GM12875 (cell line): Measurements from ENCODE around the gene SLC12A7.

Experiments used
- H3K4me3 ChIP-seq: one replicate; pipeline ENCODE4 v1.5.1; 2011; ENCODE audit warnings: low read depth, low read length, control low read depth
- CTCF ChIP-seq: IDR thresholded peaks from 2 replicates; pipeline ENCODE4 v1.5.1; 2011; ENCODE audit warnings: low read depth, mild to moderate bottlenecking, control low read depth, inconsistent platforms, low read length, moderate library complexity, borderline replicate concordance; ENCODE audit not compliant: insufficient read depth

SLC12A7 gene

DNA sequence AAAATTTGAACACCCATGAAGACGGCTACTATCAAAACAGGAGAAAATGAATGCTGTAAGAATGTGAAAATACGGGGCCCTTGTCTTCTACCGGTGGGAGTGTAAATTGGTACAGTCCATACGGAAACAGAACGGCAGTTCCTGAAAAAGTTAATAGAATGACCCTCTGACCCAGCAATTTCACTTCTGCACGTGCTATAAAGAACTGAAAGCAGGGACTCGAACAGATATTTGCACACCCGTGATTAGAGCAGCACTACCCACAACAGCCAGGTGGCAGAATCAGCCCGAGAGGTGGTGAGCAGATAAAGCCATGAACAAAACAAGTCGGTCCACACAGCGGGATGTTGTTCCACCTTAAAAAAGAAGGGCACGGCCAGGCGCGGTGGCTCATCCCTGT lies 22.6 kb upstream of the SLC12A7 start:
- TF ChIP-seq CTCF = peak; percentile 43; the same call in 1 of the 2 replicates
- no peak overlapping the region for H3K4me3 ChIP-seq

GRCh38 chr5:1133510-1134201 lies 21.8 kb upstream of the SLC12A7 start:
- TF ChIP-seq CTCF = no peak
- no peak overlapping the region for H3K4me3 ChIP-seq

DNA sequence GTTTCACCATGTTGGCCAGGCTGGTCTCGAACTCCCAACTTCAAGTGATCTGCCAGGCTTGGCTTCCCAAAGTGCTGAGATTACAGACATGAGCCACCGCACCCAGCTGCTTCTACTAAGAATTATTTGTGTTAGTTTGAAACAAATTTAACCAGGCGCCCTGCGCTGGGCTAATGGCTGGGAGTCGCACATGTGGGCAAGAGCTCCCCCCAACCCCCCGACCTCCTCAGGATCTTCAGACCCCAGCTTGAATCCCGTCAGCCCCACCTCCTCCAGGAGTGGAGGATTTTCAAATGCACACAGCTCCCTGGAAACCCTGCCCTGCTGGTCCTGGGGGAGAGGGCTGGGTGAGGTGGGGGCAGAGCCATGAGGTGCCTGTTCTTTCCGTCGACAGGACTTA lies 21.2 kb upstream of the SLC12A7 start:
- TF ChIP-seq CTCF = no peak

GRCh38 chr5:1132570-1132969 lies 20.7 kb upstream of the SLC12A7 start:
- no peak for TF ChIP-seq CTCF
- H3K4me3 ChIP-seq = no peak overlapping the region

More for the DNA sequence above, 21.2 kb upstream of the SLC12A7 start:
- no peak overlapping the region for H3K4me3 ChIP-seq

DNA sequence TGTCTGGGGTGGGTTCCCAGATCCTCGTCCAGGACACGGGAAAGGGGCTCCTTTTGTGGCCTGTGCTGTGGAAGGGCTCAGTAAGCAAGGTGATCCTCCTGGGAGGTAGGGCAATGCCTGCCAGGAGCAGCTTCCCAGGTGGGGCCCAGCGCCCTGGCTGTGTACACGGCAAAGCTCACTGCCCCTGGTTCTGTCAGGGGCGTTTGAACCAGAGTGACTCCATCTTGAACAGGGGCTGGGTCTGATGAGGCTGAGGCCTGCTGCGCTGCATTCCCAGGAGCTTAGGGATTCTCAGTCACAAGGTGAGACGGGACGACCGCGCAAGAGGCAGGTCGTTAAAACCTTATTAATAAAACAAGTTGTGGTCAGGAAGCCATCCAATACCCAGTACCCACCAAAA lies 19.9 kb upstream of the SLC12A7 start:
- no peak for TF ChIP-seq CTCF
- H3K4me3 ChIP-seq = no peak overlapping the region

- no peak overlapping the region for H3K4me3 ChIP-seq
- no peak for TF ChIP-seq CTCF
Measured at GRCh38 chr5:1131191-1131621, 19.3 kb upstream of the SLC12A7 start.

DNA sequence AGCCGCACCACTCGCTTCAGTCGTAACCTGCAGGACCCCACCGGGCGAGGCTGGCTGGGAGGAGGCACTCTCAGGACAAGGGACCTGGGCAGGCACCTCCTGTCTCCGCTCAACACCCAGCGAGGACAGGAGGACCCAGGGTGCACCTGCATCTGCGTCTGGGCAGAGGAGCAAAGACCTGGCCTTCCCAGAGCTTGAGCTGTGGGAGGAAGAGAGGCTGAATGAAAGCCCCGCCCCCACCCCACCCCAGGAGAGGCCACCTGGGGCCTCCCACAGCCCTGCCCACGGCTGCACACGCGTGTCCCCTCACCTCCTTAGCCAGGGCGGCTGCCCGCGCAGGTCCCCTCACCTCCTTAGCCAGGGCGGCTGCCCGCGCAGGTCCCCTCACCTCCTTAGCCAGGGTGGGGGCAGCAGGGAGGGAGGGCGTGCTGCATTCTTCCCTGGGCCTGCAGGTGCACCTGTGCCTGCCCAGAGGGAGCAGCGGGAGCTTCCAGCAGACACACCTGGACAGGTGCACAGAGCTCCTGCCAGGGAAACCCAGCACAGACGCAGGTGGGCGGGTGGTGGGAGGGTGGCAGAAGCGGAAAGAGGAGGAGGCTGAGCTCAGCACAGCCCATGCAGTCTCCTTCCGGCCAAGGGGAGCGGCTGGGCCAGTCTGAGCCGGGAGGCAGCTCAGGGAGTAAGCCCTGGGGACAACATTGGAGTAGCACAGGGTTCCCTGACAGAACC lies 18.5 kb upstream of the SLC12A7 start:
- no peak overlapping the region for H3K4me3 ChIP-seq
- TF ChIP-seq CTCF = no peak
